T-helper 17 cell (primary cell): ENCODE measurements around the gene CCSER2. TPM values are rescaled to one million over a fixed set of nuclear protein-coding genes. Genes with fewer than 3 reads are reported as not detected.
"Not testable (repeated sequence)": the region's sequence is repeated elsewhere in the genome, so short reads cannot be mapped to it uniquely, and the experiment has no call there.

Source experiments
- ATAC-seq: fragments of 150-1000 bp; cut with Tn5 transposase; 2 replicates; pipeline ENCODE4 v1.10.0; 2021; ENCODE audit warnings: mild to moderate bottlenecking, moderate library complexity
- DNase-seq, 3 donors: peaks; one replicate each; pipeline versions ENCODE4 v3.0.0 to v3.0.0-alpha.2; 2020 to 2021
- H3K9me3 ChIP-seq: one replicate; pipeline ENCODE4 v1.7.0; 2013; ENCODE audit warnings: low read length, mild to moderate bottlenecking; ENCODE audit not compliant: control insufficient read depth, poor library complexity, severe bottlenecking
- H3K27ac Mint-ChIP-seq: one replicate; pipeline ENCODE4 v1.8.0; 2022; ENCODE audit warnings: mild to moderate bottlenecking, moderate library complexity, mixed read lengths
- H3K27me3 Mint-ChIP-seq: one replicate; pipeline ENCODE4 v1.8.0; 2022; ENCODE audit warnings: mixed read lengths
- H3K36me3 Mint-ChIP-seq: one replicate; pipeline ENCODE4 v1.8.0; 2022; ENCODE audit warnings: low read depth, mixed read lengths
- H3K4me1 Mint-ChIP-seq: one replicate; pipeline ENCODE4 v1.8.0; 2022; ENCODE audit warnings: mild to moderate bottlenecking, mixed read lengths
- H3K4me3 Mint-ChIP-seq: one replicate; pipeline ENCODE4 v1.8.0; 2022; ENCODE audit warnings: mild to moderate bottlenecking, moderate library complexity, mixed read lengths
- total RNA-seq, 4 donors: library from RNA in 2 of 4; stranded (reverse) in 2 of 4; gene quantifications; one replicate each; pipeline ENCODE4 v1.2.3 and lab custom pipeline; 2022 to 2026

CCSER2 gene
- total RNA-seq, 2 donors from 2014 or later: 137 to 138 TPM

GRCh38 chr10:84296091-84296981 is 32.1 kb upstream of the CCSER2 start:
- Mint-ChIP-seq H3K27me3 (peaks cover 7% of the 10 kb centered on the region), H3K4me3 (no peak overlapping the region)

DNA sequence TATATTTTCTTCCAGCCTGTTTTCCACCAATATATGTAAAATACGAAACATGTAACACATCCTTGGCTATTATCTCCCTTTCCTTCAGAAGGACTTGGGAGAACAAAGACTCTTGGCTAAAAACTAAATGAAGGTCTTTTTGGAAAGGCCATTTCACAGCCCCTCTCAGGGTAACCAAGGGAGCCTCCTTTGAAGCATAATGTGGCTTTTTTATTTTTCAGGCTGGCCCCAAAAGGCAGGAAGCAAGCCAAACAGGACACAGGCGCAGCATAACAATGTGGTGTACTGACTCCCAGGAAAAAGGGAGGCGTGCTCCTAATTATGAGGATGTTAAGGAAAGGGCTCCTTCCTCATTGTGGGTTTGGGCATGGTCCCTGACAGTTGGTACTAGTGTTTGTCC is 30.3 kb upstream of the CCSER2 start:
- H3K27ac Mint-ChIP-seq: no peak overlapping the region
- no peaks in the 10 kb centered on the region for H3K9me3 ChIP-seq
- peaks cover 11% of the 10 kb centered on the region for H3K27me3 Mint-ChIP-seq
- no peaks in the 10 kb centered on the region for H3K4me1 Mint-ChIP-seq
- DNase-seq (no peak), ATAC-seq (no peak)
- H3K36me3 Mint-ChIP-seq: peaks cover 2% of the 10 kb centered on the region
- no peak overlapping the region for H3K4me3 Mint-ChIP-seq

More at GRCh38 chr10:84296091-84296981, 32.1 kb upstream of the CCSER2 start:
- Mint-ChIP-seq H3K4me1 (no peaks in the 10 kb centered on the region), H3K27ac (no peak overlapping the region), H3K36me3 (peaks cover 2% of the 10 kb centered on the region)
- no peaks in the 10 kb centered on the region for H3K9me3 ChIP-seq
- no peak for DNase-seq
- ATAC-seq: no peak

DNA sequence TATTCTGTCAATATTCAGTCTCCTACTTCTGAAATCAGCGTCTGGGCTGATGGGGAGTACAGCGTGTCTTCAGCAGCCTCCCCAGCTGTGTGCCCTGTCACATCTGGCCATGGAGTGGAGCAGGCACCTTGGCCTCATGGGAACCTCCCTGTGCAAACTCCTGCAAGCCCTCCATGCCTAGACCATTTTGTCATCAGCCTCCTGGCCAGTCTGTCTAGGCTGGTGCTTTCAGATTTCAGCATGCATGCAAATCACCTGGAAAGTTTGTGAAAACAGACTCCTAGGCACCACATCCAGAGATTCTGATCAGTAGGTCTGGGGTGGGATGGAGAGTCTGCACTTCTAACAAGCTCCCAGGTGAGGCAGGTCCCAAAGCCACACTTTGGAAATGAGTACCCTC is 26.2 kb upstream of the CCSER2 start:
- ATAC-seq (no peak), DNase-seq (no peak)
- H3K9me3 ChIP-seq: no peaks in the 10 kb centered on the region
- H3K4me1 Mint-ChIP-seq: no peaks in the 10 kb centered on the region
- peaks cover 11% of the 10 kb centered on the region for H3K27me3 Mint-ChIP-seq
- no peak overlapping the region for H3K27ac Mint-ChIP-seq
- H3K4me3 Mint-ChIP-seq: no peak overlapping the region
- peaks cover 2% of the 10 kb centered on the region for H3K36me3 Mint-ChIP-seq

DNA sequence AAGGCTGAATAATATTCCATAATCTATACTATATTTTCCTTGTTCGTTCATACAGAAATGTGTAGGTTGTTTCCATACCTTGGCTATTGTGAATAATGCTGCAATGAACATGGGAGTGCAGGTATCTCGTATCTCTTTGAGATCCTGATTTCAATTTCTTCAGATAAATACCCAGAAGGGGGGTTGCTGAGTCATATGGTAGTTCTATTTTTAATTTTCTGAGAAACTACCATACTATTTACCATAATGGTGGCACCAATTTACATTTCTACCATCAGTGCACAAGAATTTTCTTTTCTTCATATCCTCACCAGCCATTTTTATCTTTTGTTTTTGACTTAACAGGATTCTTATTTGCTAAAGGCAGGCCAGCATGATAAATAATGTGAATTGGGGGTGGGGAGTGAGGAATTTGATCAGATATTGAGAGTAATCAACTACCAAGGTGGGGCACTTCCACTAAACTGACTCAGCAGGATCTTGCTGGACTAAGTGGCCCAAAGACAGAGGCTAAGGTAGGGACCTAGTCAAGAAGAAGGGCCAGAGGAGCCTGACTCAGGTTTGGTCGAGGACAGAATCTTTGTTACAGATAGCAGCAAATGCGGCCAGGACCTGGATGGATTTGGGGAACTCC is 21.5 kb upstream of the CCSER2 start:
- H3K4me3 Mint-ChIP-seq: no peak overlapping the region
- DNase-seq: no peak
- no peaks in the 10 kb centered on the region for H3K36me3 Mint-ChIP-seq
- H3K4me1 Mint-ChIP-seq: peaks cover 13% of the 10 kb centered on the region
- peaks cover 4% of the 10 kb centered on the region for H3K27me3 Mint-ChIP-seq
- H3K27ac Mint-ChIP-seq: no peak overlapping the region
- no peaks in the 10 kb centered on the region for H3K9me3 ChIP-seq
- ATAC-seq: no peak

DNA sequence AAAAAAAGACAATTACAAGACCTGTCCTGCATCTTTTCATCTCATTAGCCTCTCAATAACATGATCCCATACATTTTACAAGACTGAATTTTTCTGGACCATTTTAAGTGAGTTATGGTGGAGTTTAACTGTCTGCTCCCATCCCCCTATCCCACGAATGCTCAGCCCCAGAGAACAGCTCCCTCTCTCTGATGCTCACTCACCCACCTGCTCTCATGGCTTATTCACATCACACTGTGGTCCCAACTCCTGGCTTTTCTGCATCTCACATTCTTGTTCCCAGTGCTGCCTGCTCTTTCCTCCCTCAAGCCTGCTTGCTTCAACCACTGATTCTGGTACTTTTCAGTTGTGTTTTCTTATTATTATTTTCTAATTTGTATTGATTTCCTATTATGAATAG is 20.4 kb upstream of the CCSER2 start:
- peaks cover 13% of the 10 kb centered on the region for H3K4me1 Mint-ChIP-seq
- H3K27me3 Mint-ChIP-seq: no peaks in the 10 kb centered on the region
- DNase-seq (no peak), ATAC-seq (no peak)
- H3K36me3 Mint-ChIP-seq: no peaks in the 10 kb centered on the region
- no peak overlapping the region for H3K27ac Mint-ChIP-seq
- no peak overlapping the region for H3K4me3 Mint-ChIP-seq
- no peaks in the 10 kb centered on the region for H3K9me3 ChIP-seq

- H3K4me3 Mint-ChIP-seq: peak overlapping the region; percentile 66
- no peaks in the 10 kb centered on the region for H3K27me3 Mint-ChIP-seq
- H3K27ac Mint-ChIP-seq: peak overlapping the region; percentile 21
- peaks cover 13% of the 10 kb centered on the region for H3K4me1 Mint-ChIP-seq
- DNase-seq: no peak
- H3K9me3 ChIP-seq: no peaks in the 10 kb centered on the region
- no peaks in the 10 kb centered on the region for H3K36me3 Mint-ChIP-seq
- ATAC-seq: peak; percentile 68
These were observed 19.7 kb upstream of the CCSER2 start for GRCh38 chr10:84308481-84309304.

DNA sequence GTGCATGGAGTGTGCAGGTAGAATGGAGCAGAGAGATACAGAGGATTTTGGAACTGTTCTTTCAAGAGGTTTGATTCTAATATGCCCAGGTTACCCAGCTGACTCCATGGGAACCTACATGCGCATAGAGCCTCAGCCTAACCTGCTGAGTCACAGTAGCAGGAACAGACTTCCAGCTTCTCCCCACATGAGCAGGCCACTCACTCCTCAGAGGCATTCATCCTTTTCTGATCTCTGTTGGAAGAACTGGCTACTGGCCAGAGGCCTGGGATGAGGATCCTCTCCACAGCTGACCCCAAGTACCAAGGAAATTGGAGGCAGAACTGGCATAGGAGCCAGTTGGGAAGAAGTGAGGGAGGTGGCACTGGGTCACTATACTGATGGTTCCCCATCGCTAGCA is 17.9 kb upstream of the CCSER2 start:
- H3K4me3 Mint-ChIP-seq: no peak overlapping the region
- H3K9me3 ChIP-seq: no peaks in the 10 kb centered on the region
- H3K27me3 Mint-ChIP-seq: peaks cover 9% of the 10 kb centered on the region
- H3K4me1 Mint-ChIP-seq: peaks cover 13% of the 10 kb centered on the region
- DNase-seq (no peak), ATAC-seq (no peak)
- H3K27ac Mint-ChIP-seq: no peak overlapping the region
- H3K36me3 Mint-ChIP-seq: no peaks in the 10 kb centered on the region

GRCh38 chr10:84311576-84311975 is 16.8 kb upstream of the CCSER2 start:
- no peaks in the 10 kb centered on the region for H3K9me3 ChIP-seq
- peaks cover 9% of the 10 kb centered on the region for H3K27me3 Mint-ChIP-seq
- no peaks in the 10 kb centered on the region for H3K36me3 Mint-ChIP-seq
- ATAC-seq (no peak), DNase-seq (no peak)
- peaks cover 13% of the 10 kb centered on the region for H3K4me1 Mint-ChIP-seq
- no peak overlapping the region for H3K27ac Mint-ChIP-seq
- H3K4me3 Mint-ChIP-seq: no peak overlapping the region

- ATAC-seq (no peak), DNase-seq (no peak)
- Mint-ChIP-seq H3K36me3 (no peaks in the 10 kb centered on the region), H3K4me1 (peaks cover 13% of the 10 kb centered on the region), H3K27me3 (peaks cover 9% of the 10 kb centered on the region), H3K27ac (no peak overlapping the region), H3K4me3 (no peak overlapping the region)
- H3K9me3 ChIP-seq: no peaks in the 10 kb centered on the region
These were observed 15.6 kb upstream of the CCSER2 start for GRCh38 chr10:84312816-84313215.

DNA sequence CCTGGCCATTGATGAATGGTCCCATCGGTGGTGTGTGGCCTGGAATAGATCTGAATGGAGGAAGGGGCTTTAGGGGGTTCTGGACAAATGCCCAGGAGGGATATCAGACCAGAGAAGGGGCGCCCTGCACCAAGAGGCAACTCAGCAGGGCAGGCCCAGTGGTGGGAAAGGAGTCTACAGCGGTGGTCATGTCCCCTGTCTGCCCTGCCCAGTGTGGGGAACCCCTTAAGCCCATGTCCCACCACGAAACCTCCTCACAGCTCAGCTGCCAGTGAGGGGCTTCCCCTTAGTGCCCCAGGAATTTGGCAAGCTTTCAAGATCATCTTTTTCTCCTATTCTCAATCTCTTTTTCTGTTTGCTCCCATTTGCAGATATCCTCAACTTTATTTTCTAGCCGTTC is 14.1 kb upstream of the CCSER2 start:
- Mint-ChIP-seq H3K4me3 (no peak overlapping the region), H3K4me1 (peaks cover 2% of the 10 kb centered on the region), H3K36me3 (no peaks in the 10 kb centered on the region), H3K27me3 (peaks cover 9% of the 10 kb centered on the region), H3K27ac (no peak overlapping the region)
- DNase-seq (no peak), ATAC-seq (no peak)
- H3K9me3 ChIP-seq: no peaks in the 10 kb centered on the region

- ATAC-seq: no peak
These were observed 11.2 kb upstream of the CCSER2 start for GRCh38 chr10:84317174-84317573.

GRCh38 chr10:84321902-84322301 is 6.5 kb upstream of the CCSER2 start:
- H3K4me1 Mint-ChIP-seq: no peaks in the 10 kb centered on the region
- DNase-seq (no peak), ATAC-seq (no peak)
- H3K36me3 Mint-ChIP-seq: no peaks in the 10 kb centered on the region
- H3K27me3 Mint-ChIP-seq: peaks cover 7% of the 10 kb centered on the region
- H3K27ac Mint-ChIP-seq: no peak overlapping the region
- H3K9me3 ChIP-seq: no peaks in the 10 kb centered on the region
- H3K4me3 Mint-ChIP-seq: no peak overlapping the region

More at GRCh38 chr10:84317174-84317573, 11.2 kb upstream of the CCSER2 start:
- no peak overlapping the region for H3K4me3 Mint-ChIP-seq
- no peaks in the 10 kb centered on the region for H3K4me1 Mint-ChIP-seq
- H3K27ac Mint-ChIP-seq: no peak overlapping the region
- DNase-seq: no peak
- no peaks in the 10 kb centered on the region for H3K9me3 ChIP-seq
- peaks cover 15% of the 10 kb centered on the region for H3K27me3 Mint-ChIP-seq
- H3K36me3 Mint-ChIP-seq: no peaks in the 10 kb centered on the region

GRCh38 chr10:84323566-84323965 is 4.8 kb upstream of the CCSER2 start:
- not testable (repeated sequence) for H3K36me3 Mint-ChIP-seq, H3K4me1 Mint-ChIP-seq, DNase-seq, H3K9me3 ChIP-seq, ATAC-seq, H3K4me3 Mint-ChIP-seq, H3K27me3 Mint-ChIP-seq, H3K27ac Mint-ChIP-seq
